Endothelial cell of umbilical vein (primary cell): ENCODE data around the gene NENF. TPM values are rescaled to one million over a fixed set of nuclear protein-coding genes. Genes with fewer than 3 reads are reported as not detected.

Experiments
- BruUV-seq: library from RNA; stranded (reverse); fragments of 400-500 nt; replicated peaks from 2 replicates; lab custom pipeline; 2021; lab: Mats Ljungman, UMichigan
- CTCF ChIA-PET: fragments of 300-600, 350-600 bp; sonication (Branson Sonifier 250); formaldehyde crosslinking; loops from one replicate; lab custom pipeline; 2021; ENCODE audit warnings: antibody characterized with exemption, inconsistent platforms; lab: Charles Lee
- POLR2A ChIA-PET: fragments of 300-600, 350-600 bp; sonication (Branson Sonifier 250); formaldehyde crosslinking; loops from one replicate; lab custom pipeline; 2021; ENCODE audit warnings: antibody characterized with exemption, inconsistent platforms; lab: Charles Lee
- DNase-seq: peaks from one replicate; pipeline ENCODE4 v3.0.0-alpha.2; 2011; ENCODE audit warnings: low read depth, low spot score
- FAIRE-seq: peaks from 2 replicates; lab custom pipeline; 2011; peaks lifted over from hg19 to GRCh38; lab: Jason Lieb, UNC
- H2AFZ ChIP-seq: 2 replicates; pipeline ENCODE4 v1.6.0; 2012; ENCODE audit warnings: low read depth, low read length, control low read depth, inconsistent platforms
- H3K27ac ChIP-seq: 2 replicates; pipeline ENCODE4 v1.5.1; 2011; ENCODE audit warnings: low read depth, mild to moderate bottlenecking, control low read depth, low read length, moderate library complexity; ENCODE audit not compliant: insufficient read depth
- H3K27me3 ChIP-seq, 2 experiments: 2 replicates each; pipeline versions ENCODE4 v1.6.0 to v1.6.1; 2011; ENCODE audit warnings: low read length in 2 of 2, mixed read lengths in 1 of 2; ENCODE audit not compliant: control insufficient read depth in 2 of 2, insufficient read depth in 2 of 2
- H3K36me3 ChIP-seq, 2 experiments: 2 replicates in 1 of 2; 3 replicates in 1 of 2; pipeline ENCODE4 v1.5.1; 2011; ENCODE audit warnings: low read length in 2 of 2, mild to moderate bottlenecking in 1 of 2, moderate library complexity in 1 of 2; ENCODE audit not compliant: control insufficient read depth in 2 of 2, insufficient read depth in 2 of 2; ENCODE audit errors: extremely low read depth in 1 of 2
- H3K4me1 ChIP-seq: 3 replicates; pipeline ENCODE4 v1.5.1; 2011; ENCODE audit warnings: mild to moderate bottlenecking, low read length; ENCODE audit not compliant: control insufficient read depth, insufficient read depth; ENCODE audit errors: extremely low read depth
- H3K4me2 ChIP-seq: 2 replicates; pipeline ENCODE4 v1.6.1; 2011; ENCODE audit warnings: low read length, control low read depth, mixed read lengths; ENCODE audit not compliant: insufficient read depth
- H3K4me3 ChIP-seq, 3 experiments: fragments of 200-600 bp in 1 of 3; sonication (generic), shearing (Covaris generic) in 1 of 3; replicated peaks in 1 of 3; 2 replicates each; pipeline ENCODE4 v1.5.1; 2011 to 2016; ENCODE audit warnings: control low read depth in 3 of 3, low read length in 3 of 3, mild to moderate bottlenecking in 2 of 3, inconsistent platforms in 1 of 3, low read depth in 1 of 3, moderate library complexity in 1 of 3; ENCODE audit not compliant: insufficient read depth in 1 of 3
- H3K79me2 ChIP-seq: 2 replicates; pipeline ENCODE4 v1.6.0; 2012; ENCODE audit warnings: low read length, inconsistent platforms; ENCODE audit not compliant: control insufficient read depth, insufficient read depth
- H3K9ac ChIP-seq: replicated peaks from 2 replicates; pipeline ENCODE3; 2011; ENCODE audit warnings: low read length, control low read depth; ENCODE audit not compliant: insufficient read depth; ENCODE audit errors: extremely low read depth
- H3K9me1 ChIP-seq: replicated peaks from 3 replicates; pipeline ENCODE4 v1.6.0; 2011; ENCODE audit warnings: mild to moderate bottlenecking, low read length; ENCODE audit not compliant: control insufficient read depth, insufficient read depth; ENCODE audit errors: extremely low read depth
- H3K9me3 ChIP-seq: replicated peaks from 2 replicates; pipeline ENCODE4 v1.5.1; 2012; ENCODE audit warnings: low read length, inconsistent platforms; ENCODE audit not compliant: control insufficient read depth, insufficient read depth
- H4K20me1 ChIP-seq: replicated peaks from 2 replicates; pipeline ENCODE3; 2011; ENCODE audit warnings: mild to moderate bottlenecking, low read length; ENCODE audit not compliant: control insufficient read depth, insufficient read depth; ENCODE audit errors: extremely low read depth
- EZH2 ChIP-seq: IDR thresholded peaks from 2 replicates; pipeline ENCODE4 v1.6.1; 2012; ENCODE audit warnings: borderline replicate concordance, low read depth, mild to moderate bottlenecking, moderate library complexity, low read length, inconsistent platforms; ENCODE audit not compliant: severe bottlenecking
- FOS ChIP-seq: IDR thresholded peaks from 2 replicates; pipeline ENCODE4 v1.6.1; 2011; ENCODE audit warnings: mild to moderate bottlenecking, low read length, moderate library complexity, borderline replicate concordance; ENCODE audit not compliant: insufficient read depth
- GATA2 ChIP-seq: IDR thresholded peaks from 2 replicates; pipeline ENCODE4 v1.7.0; 2011; ENCODE audit warnings: low read depth, mild to moderate bottlenecking, moderate library complexity, mixed read lengths, low read length; ENCODE audit not compliant: insufficient read length, insufficient read depth
- JUN ChIP-seq: IDR thresholded peaks from 2 replicates; pipeline ENCODE4 v1.6.1; 2011; ENCODE audit warnings: borderline replicate concordance, low read depth; ENCODE audit not compliant: insufficient read length, insufficient read depth
- MYC ChIP-seq: IDR thresholded peaks from one replicate; pipeline ENCODE4 v1.6.1; 2011; ENCODE audit warnings: mild to moderate bottlenecking, low read depth, low read length
- POLR2A ChIP-seq: IDR thresholded peaks from 2 replicates; pipeline ENCODE4 v1.6.1; 2012; ENCODE audit warnings: low read depth, mild to moderate bottlenecking, control low read depth, low read length
- POLR2AphosphoS5 ChIP-seq: IDR thresholded peaks from 2 replicates; pipeline ENCODE4 v1.6.1; 2012; ENCODE audit warnings: low read depth, mild to moderate bottlenecking, control low read depth, low read length, moderate library complexity; ENCODE audit not compliant: insufficient read depth
- dilution Hi-C: fragments of 300-500 bp; cut with MboI; formaldehyde crosslinking; loops from one replicate; pipeline ENCODE4 v1.15.0; 2019; ENCODE audit warnings: low sequenced_read_pairs; ENCODE audit not compliant: extremely low pct_ligation_motif_present
- intact Hi-C: fragments of 100-400 bp; cut with micrococcal nuclease; formaldehyde crosslinking; loops from one replicate; pipeline ENCODE4 v1.10.0; 2022
- polyA plus RNA-seq, 4 experiments: library from polyadenylated mRNA; depleted of rRNA in 3 of 4; stranded (reverse) in 3 of 4; unstranded in 1 of 4; fragments of >200 nt; gene quantifications; 2 replicates each; pipeline versions ENCODE4 v1.2.1 to v1.2.3, GENCODE V29; 2011 to 2012; ENCODE audit warnings: missing spikeins in 1 of 4
- total RNA-seq: library from RNA; stranded (reverse); gene quantifications from 2 replicates; pipeline ENCODE4 v1.2.3, GENCODE V29; 2021
- TF ChIP-seq, protein P1 (sequence below), 2 donors: IDR thresholded peaks; 1 replicate in 1 of 2; 2 replicates in 1 of 2; pipeline ENCODE4 v1.5.1; 2011; ENCODE audit warnings: low read length in 2 of 2, mild to moderate bottlenecking in 2 of 2, moderate library complexity in 2 of 2, control low read depth in 1 of 2, inconsistent platforms in 1 of 2, low read depth in 1 of 2; ENCODE audit not compliant: insufficient read depth in 1 of 2; ENCODE audit errors: extremely low read depth in 1 of 2
- TF ChIP-seq, protein P2 (sequence below): IDR thresholded peaks from 2 replicates; pipeline ENCODE4 v1.6.1; 2011; ENCODE audit not compliant: insufficient read depth, insufficient read length

NENF gene
- total and polyA plus RNA-seq, 2 donors (not counting 3 experiments of a cell fraction or from before 2014, with no cell fraction given): 19.8 to 23.0 TPM

DNA sequence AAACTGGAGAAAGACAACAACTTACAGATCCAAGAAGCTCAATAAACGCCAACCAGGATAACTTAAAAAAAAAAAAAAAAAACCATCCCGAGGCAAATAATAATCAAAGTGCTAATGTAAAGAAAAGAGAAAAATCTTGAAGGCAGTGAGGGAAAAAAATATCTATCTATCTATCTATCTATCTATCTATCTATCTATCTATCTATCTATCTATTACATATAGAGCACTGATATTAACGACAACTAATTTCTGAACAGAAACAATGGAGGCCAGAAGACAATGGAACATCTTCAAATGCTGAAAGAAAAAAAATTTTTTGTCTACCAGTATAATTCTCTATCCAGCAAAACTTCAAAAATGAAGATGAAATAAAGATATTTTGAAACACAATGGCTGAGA, 36.1 kb upstream of the NENF start:
- Histone ChIP-seq H2AFZ (no peak overlapping the region), H3K4me2 (no peak overlapping the region), H3K4me3 (no peak overlapping the region), H4K20me1 (no peaks in the 10 kb centered on the region), H3K9me3 (no peaks in the 10 kb centered on the region), H3K27me3 (no peaks in the 10 kb centered on the region), H3K36me3 (no peaks in the 10 kb centered on the region), H3K9ac (no peak overlapping the region), H3K4me1 (no peaks in the 10 kb centered on the region), H3K27ac (no peak overlapping the region), H3K79me2 (no peaks in the 10 kb centered on the region), H3K9me1 (no peaks in the 10 kb centered on the region)
- dilution Hi-C loops: no loop called here
- CTCF ChIA-PET: interaction anchor here (0.7 kb wide), 1 partner anchor 9 kb away, joined by 4 read pairs; no protein-coding TSS in a partner anchor
- DNase-seq (no peak), FAIRE-seq (no peak)
- POLR2A ChIA-PET: interaction anchor here (0.6 kb wide), 1 partner anchor 549 kb away, joined by 4 read pairs; no protein-coding TSS in a partner anchor
- intact Hi-C loops: no loop called here
- BruUV-seq: no TSS peak
- TF ChIP-seq JUN: no peak
- TF ChIP-seq, protein P1, sequence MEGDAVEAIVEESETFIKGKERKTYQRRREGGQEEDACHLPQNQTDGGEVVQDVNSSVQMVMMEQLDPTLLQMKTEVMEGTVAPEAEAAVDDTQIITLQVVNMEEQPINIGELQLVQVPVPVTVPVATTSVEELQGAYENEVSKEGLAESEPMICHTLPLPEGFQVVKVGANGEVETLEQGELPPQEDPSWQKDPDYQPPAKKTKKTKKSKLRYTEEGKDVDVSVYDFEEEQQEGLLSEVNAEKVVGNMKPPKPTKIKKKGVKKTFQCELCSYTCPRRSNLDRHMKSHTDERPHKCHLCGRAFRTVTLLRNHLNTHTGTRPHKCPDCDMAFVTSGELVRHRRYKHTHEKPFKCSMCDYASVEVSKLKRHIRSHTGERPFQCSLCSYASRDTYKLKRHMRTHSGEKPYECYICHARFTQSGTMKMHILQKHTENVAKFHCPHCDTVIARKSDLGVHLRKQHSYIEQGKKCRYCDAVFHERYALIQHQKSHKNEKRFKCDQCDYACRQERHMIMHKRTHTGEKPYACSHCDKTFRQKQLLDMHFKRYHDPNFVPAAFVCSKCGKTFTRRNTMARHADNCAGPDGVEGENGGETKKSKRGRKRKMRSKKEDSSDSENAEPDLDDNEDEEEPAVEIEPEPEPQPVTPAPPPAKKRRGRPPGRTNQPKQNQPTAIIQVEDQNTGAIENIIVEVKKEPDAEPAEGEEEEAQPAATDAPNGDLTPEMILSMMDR (IDR thresholded peaks at IDR 0.05; ENCODE audit: extremely low read depth in 1 of 2, insufficient read depth in 1 of 2, low read depth in 1 of 2, low read length in 2 of 2): no peak
- TF ChIP-seq GATA2: no peak
- no peak for TF ChIP-seq MYC
- TF ChIP-seq POLR2A: no peak
- no peak for TF ChIP-seq POLR2AphosphoS5
- TF ChIP-seq, protein P2, sequence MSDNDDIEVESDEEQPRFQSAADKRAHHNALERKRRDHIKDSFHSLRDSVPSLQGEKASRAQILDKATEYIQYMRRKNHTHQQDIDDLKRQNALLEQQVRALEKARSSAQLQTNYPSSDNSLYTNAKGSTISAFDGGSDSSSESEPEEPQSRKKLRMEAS: no peak
- no peak for TF ChIP-seq EZH2
- no peak for TF ChIP-seq FOS
